HepG2 (cell line): ENCODE measurements around the gene CCL27. TPM values are rescaled to one million over a fixed set of nuclear protein-coding genes. Genes with fewer than 3 reads are reported as not detected.

ENCODE experiments used
- ATAC-seq: fragments of 200-7000 bp; cut with Tn5 transposase; 3 replicates; pipeline ENCODE4 v1.9.1; 2020; ENCODE audit warnings: mild to moderate bottlenecking, moderate library complexity
- BruUV-seq: library from RNA; stranded (reverse); fragments of 400-500 nt; replicated peaks from 2 replicates; lab custom pipeline; 2021; lab: Mats Ljungman, UMichigan
- CTCF ChIA-PET: fragments of 300-600 bp; formaldehyde crosslinking; extraction: SDS; loops from one replicate; lab custom pipeline; 2021; ENCODE audit warnings: low total read pairs, inconsistent platforms, low intra/inter-chr PET ratio; lab: Yijun Ruan, JAX
- POLR2A ChIA-PET: fragments of 350-600 bp; sonication (Branson Sonifier 250); formaldehyde crosslinking; loops from one replicate; lab custom pipeline; 2020; ENCODE audit warnings: antibody characterized with exemption, inconsistent platforms; lab: Yijun Ruan, JAX
- DNase-seq: peaks from one replicate; pipeline ENCODE4 v3.0.0-alpha.2; 2015; ENCODE audit warnings: low spot score
- FAIRE-seq: peaks from 3 replicates; lab custom pipeline; 2011; peaks lifted over from hg19 to GRCh38; lab: Jason Lieb, UNC
- H2AFZ ChIP-seq: one replicate; pipeline ENCODE4 v1.6.1; 2011; ENCODE audit warnings: low read length, inconsistent platforms
- H3K27ac ChIP-seq: fragments of 300-600 bp; 3 replicates; pipeline ENCODE4 v1.8.0; 2011; ENCODE audit warnings: mixed run types, mild to moderate bottlenecking, mixed read lengths, low read length, inconsistent platforms; ENCODE audit not compliant: insufficient read depth; ENCODE audit errors: extremely low read length
- H3K27me3 ChIP-seq, 2 experiments: fragments of 200-600 bp in 1 of 2; 2 replicates in 1 of 2; 3 replicates in 1 of 2; pipeline versions ENCODE4 v1.6.0 to v1.8.0; 2011; ENCODE audit warnings: low read length in 2 of 2, mild to moderate bottlenecking in 2 of 2, moderate library complexity in 2 of 2, inconsistent platforms in 1 of 2; ENCODE audit not compliant: insufficient read depth in 2 of 2, control insufficient read depth in 1 of 2
- H3K36me3 ChIP-seq, 2 experiments: fragments of 200-600 bp in 1 of 2; replicated peaks in 1 of 2; 2 replicates in 1 of 2; 3 replicates in 1 of 2; pipeline versions ENCODE4 v1.5.1 to v1.8.0; 2011; ENCODE audit warnings: low read length in 2 of 2, inconsistent platforms in 1 of 2; ENCODE audit not compliant: insufficient read depth in 2 of 2, control insufficient read depth in 1 of 2
- H3K4me1 ChIP-seq: 2 replicates; pipeline ENCODE4 v1.5.1; 2012; ENCODE audit warnings: low read length, inconsistent platforms; ENCODE audit not compliant: insufficient read depth
- H3K4me2 ChIP-seq: 2 replicates; pipeline ENCODE4 v1.6.0; 2011; ENCODE audit warnings: low read depth, low read length, inconsistent platforms
- H3K4me3 ChIP-seq, 3 experiments: fragments of 200-600 bp in 1 of 3; sonication (generic), shearing (Covaris generic) in 1 of 3; replicated peaks in 1 of 3; 2 replicates each; pipeline ENCODE4 v1.5.1; 2011 to 2016; ENCODE audit warnings: low read length in 3 of 3, inconsistent platforms in 2 of 3, low read depth in 2 of 3, mild to moderate bottlenecking in 2 of 3, control low read depth in 1 of 3, mixed read lengths in 1 of 3; ENCODE audit not compliant: insufficient read depth in 1 of 3
- H3K79me2 ChIP-seq: one replicate; pipeline ENCODE4 v1.6.1; 2011; ENCODE audit warnings: low read length, inconsistent platforms; ENCODE audit not compliant: insufficient read depth
- H3K9ac ChIP-seq: 2 replicates; pipeline ENCODE4 v1.6.0; 2011; ENCODE audit warnings: mild to moderate bottlenecking, low read depth, low read length, inconsistent platforms; ENCODE audit not compliant: insufficient read depth
- H3K9me3 ChIP-seq: 2 replicates; pipeline ENCODE4 v1.5.1; 2012; ENCODE audit warnings: mild to moderate bottlenecking, low read length
- H4K20me1 ChIP-seq: 2 replicates; pipeline ENCODE4 v1.6.0; 2011; ENCODE audit warnings: inconsistent platforms, mild to moderate bottlenecking, low read length, moderate library complexity; ENCODE audit not compliant: insufficient read depth
- HDAC6 ChIP-seq: fragments of 200-600 bp; sonication (generic); IDR thresholded peaks from 2 replicates; pipeline ENCODE4 v1.7.0; 2017; ENCODE audit warnings: mild to moderate bottlenecking, antibody characterized with exemption, low read length, low read depth
- LCORL ChIP-seq, 2 experiments: fragments of 450-650 bp in 1 of 2; sonication (generic) in 1 of 2; formaldehyde crosslinking in 1 of 2; IDR thresholded peaks; 2 replicates each; pipeline versions ENCODE4 v1.5.0 to v1.6.1; 2017 to 2020; ENCODE audit warnings: antibody characterized with exemption in 1 of 2, missing genetic modification reagents in 1 of 2
- NFE2L2 ChIP-seq: fragments of 150-350 bp; IDR thresholded peaks from 2 replicates; pipeline ENCODE4 v1.6.1; 2014; ENCODE audit warnings: low read length
- POLR2AphosphoS5 ChIP-seq: IDR thresholded peaks from 2 replicates; pipeline ENCODE4 v1.6.1; 2012; ENCODE audit warnings: low read depth, low read length
- PPARG ChIP-seq: conservative IDR thresholded peaks from 2 replicates; pipeline ENCODE4 v1.6.1; 2016; ENCODE audit warnings: missing biosample characterization, missing genetic modification reagents
- SIN3A ChIP-seq: IDR thresholded peaks from 2 replicates; pipeline ENCODE4 v1.6.1; 2011; ENCODE audit warnings: low read depth, mild to moderate bottlenecking, control low read depth, low read length, borderline replicate concordance
- TMF1 ChIP-seq: sonication (generic); formaldehyde crosslinking; IDR thresholded peaks from 2 replicates; pipeline ENCODE4 v1.8.1; 2022; ENCODE audit warnings: low read depth, missing genetic modification reagents
- ZNF180 ChIP-seq: sonication (generic); formaldehyde crosslinking; IDR thresholded peaks from 2 replicates; pipeline ENCODE4 v1.4.0; 2020; ENCODE audit warnings: low read depth, missing genetic modification reagents, borderline replicate concordance
- ZNF562 ChIP-seq: sonication (generic); formaldehyde crosslinking; IDR thresholded peaks from 2 replicates; pipeline ENCODE4 v1.8.0; 2022; ENCODE audit warnings: missing genetic modification reagents, borderline replicate concordance
- WGBS: methylation state at CpG from one replicate; pipeline ENCODE4 v1.1.6; 2017; ENCODE audit warnings: low lambda C conversion rate; 5-methylcytosine and 5-hydroxymethylcytosine counted together
- in situ Hi-C: cut with HindIII; loops from 2 replicates; pipeline ENCODE4 v1.10.0; 2017; ENCODE audit warnings: low pct_unique_long_range_greater_than_20kb; ENCODE audit not compliant: extremely low pct_ligation_motif_present
- intact Hi-C: fragments of 100-400 bp; cut with micrococcal nuclease; formaldehyde crosslinking; loops from one replicate; pipeline ENCODE4 v1.10.0; 2022; ENCODE audit not compliant: unreplicated experiment
- polyA plus RNA-seq, 8 experiments: library from polyadenylated mRNA; depleted of rRNA in 3 of 8; stranded (reverse) in 7 of 8; unstranded in 1 of 8; fragments of >200 nt; fragmentation: Illumina TruSeq in 4 of 8; extraction: Trizol in 4 of 8; gene quantifications; 2 replicates each; pipeline versions ENCODE4 v1.2.1 to v1.2.3, GENCODE V29; 2011 to 2016; ENCODE audit warnings: low read depth in 4 of 8, missing spikeins in 1 of 8, mixed read lengths in 1 of 8; ENCODE audit not compliant: insufficient read depth in 1 of 8
- total RNA-seq, 5 experiments: library from RNA; depleted of rRNA; stranded (reverse); fragments of >200 nt; fragmentation: Illumina TruSeq; extraction: Trizol; gene quantifications; 2 replicates each; pipeline ENCODE4 v1.2.3, GENCODE V29; 2016; ENCODE audit warnings: low read depth in 1 of 5
- TF ChIP-seq, protein P1 (sequence below): IDR thresholded peaks from 2 replicates; pipeline ENCODE4 v1.6.1; 2016
- TF ChIP-seq, protein P2 (sequence below): sonication (generic); formaldehyde crosslinking; IDR thresholded peaks from 2 replicates; pipeline ENCODE4 v1.9.0; 2021; ENCODE audit warnings: missing genetic modification reagents, borderline replicate concordance
- TF ChIP-seq, protein P3 (sequence below): sonication (generic); formaldehyde crosslinking; conservative IDR thresholded peaks from 2 replicates; pipeline ENCODE4 v1.8.1; 2023; ENCODE audit warnings: missing genetic modification reagents
- TF ChIP-seq, protein P4 (sequence below): sonication (generic); formaldehyde crosslinking; conservative IDR thresholded peaks from 2 replicates; pipeline ENCODE4 v1.4.0; 2020; ENCODE audit warnings: missing genetic modification reagents
- TF ChIP-seq, protein P5 (sequence below): sonication (generic); formaldehyde crosslinking; IDR thresholded peaks from 2 replicates; pipeline ENCODE4 v1.4.0; 2020; ENCODE audit warnings: missing genetic modification reagents, borderline replicate concordance

Gene CCL27
- total and polyA plus RNA-seq, 2 of the 13 experiments (the other 11 are each of a cell fraction or from before 2014, with no cell fraction given), result not detected

DNA sequence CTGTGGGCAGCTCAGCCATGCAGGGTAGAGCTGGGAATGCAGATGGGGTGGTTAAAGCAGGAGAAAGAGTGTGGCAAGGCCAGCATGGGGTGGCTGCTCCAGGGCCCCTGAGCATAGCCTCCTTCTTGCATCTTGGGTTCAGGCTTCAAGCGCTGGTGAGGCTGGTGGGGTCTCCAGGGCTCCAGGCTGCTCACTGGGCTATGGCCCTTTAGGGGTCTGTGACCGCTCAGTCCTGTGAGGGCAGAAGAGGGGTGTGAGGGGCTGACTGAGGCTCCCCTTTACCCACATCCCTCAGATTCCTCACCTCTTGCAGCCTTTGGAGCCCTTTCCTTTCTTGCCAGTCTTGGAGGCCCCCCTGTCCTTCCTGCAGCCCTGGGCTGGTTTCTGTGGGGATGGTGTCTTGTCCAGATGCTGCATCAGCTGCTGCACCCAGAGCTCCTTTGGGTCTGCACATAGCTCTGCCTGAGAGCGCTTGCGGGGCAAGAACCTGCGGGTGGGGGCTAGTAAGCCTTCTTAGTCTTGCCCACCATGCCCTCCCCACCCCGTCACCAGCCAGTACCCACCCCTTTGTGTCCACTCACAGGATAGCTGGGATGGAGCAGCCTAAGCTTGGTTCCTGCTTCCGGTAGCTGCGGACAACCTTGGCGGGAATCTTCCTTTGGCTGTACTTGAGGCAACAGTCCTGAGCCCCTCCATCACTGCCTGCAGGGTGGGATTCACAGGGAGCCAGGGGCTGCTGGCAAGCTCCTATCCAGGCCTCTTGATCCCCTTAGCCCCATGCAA lies 46.9 kb upstream of the CCL27 start:
- Histone ChIP-seq H2AFZ (no peak overlapping the region), H3K4me1 (no peaks in the 10 kb centered on the region), H3K79me2 (no peaks in the 10 kb centered on the region)
- in situ Hi-C loops, result no loop called here
- TF ChIP-seq, protein P1, sequence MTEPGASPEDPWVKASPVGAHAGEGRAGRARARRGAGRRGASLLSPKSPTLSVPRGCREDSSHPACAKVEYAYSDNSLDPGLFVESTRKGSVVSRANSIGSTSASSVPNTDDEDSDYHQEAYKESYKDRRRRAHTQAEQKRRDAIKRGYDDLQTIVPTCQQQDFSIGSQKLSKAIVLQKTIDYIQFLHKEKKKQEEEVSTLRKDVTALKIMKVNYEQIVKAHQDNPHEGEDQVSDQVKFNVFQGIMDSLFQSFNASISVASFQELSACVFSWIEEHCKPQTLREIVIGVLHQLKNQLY, result no peak
- TF ChIP-seq, protein P2, sequence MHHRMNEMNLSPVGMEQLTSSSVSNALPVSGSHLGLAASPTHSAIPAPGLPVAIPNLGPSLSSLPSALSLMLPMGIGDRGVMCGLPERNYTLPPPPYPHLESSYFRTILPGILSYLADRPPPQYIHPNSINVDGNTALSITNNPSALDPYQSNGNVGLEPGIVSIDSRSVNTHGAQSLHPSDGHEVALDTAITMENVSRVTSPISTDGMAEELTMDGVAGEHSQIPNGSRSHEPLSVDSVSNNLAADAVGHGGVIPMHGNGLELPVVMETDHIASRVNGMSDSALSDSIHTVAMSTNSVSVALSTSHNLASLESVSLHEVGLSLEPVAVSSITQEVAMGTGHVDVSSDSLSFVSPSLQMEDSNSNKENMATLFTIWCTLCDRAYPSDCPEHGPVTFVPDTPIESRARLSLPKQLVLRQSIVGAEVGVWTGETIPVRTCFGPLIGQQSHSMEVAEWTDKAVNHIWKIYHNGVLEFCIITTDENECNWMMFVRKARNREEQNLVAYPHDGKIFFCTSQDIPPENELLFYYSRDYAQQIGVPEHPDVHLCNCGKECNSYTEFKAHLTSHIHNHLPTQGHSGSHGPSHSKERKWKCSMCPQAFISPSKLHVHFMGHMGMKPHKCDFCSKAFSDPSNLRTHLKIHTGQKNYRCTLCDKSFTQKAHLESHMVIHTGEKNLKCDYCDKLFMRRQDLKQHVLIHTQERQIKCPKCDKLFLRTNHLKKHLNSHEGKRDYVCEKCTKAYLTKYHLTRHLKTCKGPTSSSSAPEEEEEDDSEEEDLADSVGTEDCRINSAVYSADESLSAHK (CRISPR knock-in tag), result no peak
- TF ChIP-seq LCORL (IDR thresholded peaks at IDR 0.05), result no peak
- TF ChIP-seq LCORL (CRISPR knock-in tag; IDR thresholded peaks at IDR 0.05), result no peak
- no peak for TF ChIP-seq TMF1 (CRISPR knock-in tag)
- TF ChIP-seq ZNF180, result no peak
- no peak for TF ChIP-seq HDAC6
- TF ChIP-seq, protein P3, sequence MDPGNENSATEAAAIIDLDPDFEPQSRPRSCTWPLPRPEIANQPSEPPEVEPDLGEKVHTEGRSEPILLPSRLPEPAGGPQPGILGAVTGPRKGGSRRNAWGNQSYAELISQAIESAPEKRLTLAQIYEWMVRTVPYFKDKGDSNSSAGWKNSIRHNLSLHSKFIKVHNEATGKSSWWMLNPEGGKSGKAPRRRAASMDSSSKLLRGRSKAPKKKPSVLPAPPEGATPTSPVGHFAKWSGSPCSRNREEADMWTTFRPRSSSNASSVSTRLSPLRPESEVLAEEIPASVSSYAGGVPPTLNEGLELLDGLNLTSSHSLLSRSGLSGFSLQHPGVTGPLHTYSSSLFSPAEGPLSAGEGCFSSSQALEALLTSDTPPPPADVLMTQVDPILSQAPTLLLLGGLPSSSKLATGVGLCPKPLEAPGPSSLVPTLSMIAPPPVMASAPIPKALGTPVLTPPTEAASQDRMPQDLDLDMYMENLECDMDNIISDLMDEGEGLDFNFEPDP, result no peak
- TF ChIP-seq PPARG, result no peak
- no peak for TF ChIP-seq ZNF562
- no peak for TF ChIP-seq POLR2AphosphoS5
- TF ChIP-seq, protein P4, sequence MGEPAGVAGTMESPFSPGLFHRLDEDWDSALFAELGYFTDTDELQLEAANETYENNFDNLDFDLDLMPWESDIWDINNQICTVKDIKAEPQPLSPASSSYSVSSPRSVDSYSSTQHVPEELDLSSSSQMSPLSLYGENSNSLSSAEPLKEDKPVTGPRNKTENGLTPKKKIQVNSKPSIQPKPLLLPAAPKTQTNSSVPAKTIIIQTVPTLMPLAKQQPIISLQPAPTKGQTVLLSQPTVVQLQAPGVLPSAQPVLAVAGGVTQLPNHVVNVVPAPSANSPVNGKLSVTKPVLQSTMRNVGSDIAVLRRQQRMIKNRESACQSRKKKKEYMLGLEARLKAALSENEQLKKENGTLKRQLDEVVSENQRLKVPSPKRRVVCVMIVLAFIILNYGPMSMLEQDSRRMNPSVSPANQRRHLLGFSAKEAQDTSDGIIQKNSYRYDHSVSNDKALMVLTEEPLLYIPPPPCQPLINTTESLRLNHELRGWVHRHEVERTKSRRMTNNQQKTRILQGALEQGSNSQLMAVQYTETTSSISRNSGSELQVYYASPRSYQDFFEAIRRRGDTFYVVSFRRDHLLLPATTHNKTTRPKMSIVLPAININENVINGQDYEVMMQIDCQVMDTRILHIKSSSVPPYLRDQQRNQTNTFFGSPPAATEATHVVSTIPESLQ (CRISPR knock-in tag), result no peak
- TF ChIP-seq NFE2L2, result no peak
- TF ChIP-seq SIN3A, result no peak
- TF ChIP-seq, protein P5, sequence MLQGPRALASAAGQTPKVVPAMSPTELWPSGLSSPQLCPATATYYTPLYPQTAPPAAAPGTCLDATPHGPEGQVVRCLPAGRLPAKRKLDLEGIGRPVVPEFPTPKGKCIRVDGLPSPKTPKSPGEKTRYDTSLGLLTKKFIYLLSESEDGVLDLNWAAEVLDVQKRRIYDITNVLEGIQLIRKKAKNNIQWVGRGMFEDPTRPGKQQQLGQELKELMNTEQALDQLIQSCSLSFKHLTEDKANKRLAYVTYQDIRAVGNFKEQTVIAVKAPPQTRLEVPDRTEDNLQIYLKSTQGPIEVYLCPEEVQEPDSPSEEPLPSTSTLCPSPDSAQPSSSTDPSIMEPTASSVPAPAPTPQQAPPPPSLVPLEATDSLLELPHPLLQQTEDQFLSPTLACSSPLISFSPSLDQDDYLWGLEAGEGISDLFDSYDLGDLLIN (CRISPR knock-in tag), result no peak
- TF ChIP-seq, all 625 proteins: peak for 0
- Histone ChIP-seq H3K4me3 (no peak overlapping the region), H3K9ac (no peak overlapping the region), H3K27me3 (peaks cover 0 to 1% of the 10 kb centered on the region in 2 experiments; a peak in 2 of 5 replicates), H3K4me2 (no peak overlapping the region), H3K9me3 (no peaks in the 10 kb centered on the region), H3K36me3 (no peaks in the 10 kb centered on the region), H3K27ac (no peak overlapping the region), H4K20me1 (no peaks in the 10 kb centered on the region)
- ATAC-seq, result no peak; the same call in 2 of the 3 replicates
- ChIA-PET POLR2A (no interaction called here), CTCF (no interaction called here)
- intact Hi-C loops, result no loop called here
- BruUV-seq, result no TSS peak
- no peak for DNase-seq
- 58% methylated on average over 8 of the region's 9 CpGs for WGBS
- no peak for FAIRE-seq
